ENCODE measurements around the gene NEDD4.
"Not testable (repeated sequence)": the region's sequence is repeated elsewhere in the genome, so short reads cannot be mapped to it uniquely, and the experiment has no call there.

The NEDD4 gene

GRCh38 chr15:55821740-55822139 is 171.7 kb downstream of the NEDD4 start:
- not testable (repeated sequence) for DNase-seq

- DNase-seq = no peak
Observed at GRCh38 chr15:55820043-55820442, 173.4 kb downstream of the NEDD4 start.

- no peak for DNase-seq
Observed at GRCh38 chr15:55819397-55820034, 173.9 kb downstream of the NEDD4 start.

GRCh38 chr15:55816017-55816416 is 177.4 kb downstream of the NEDD4 start:
- DNase-seq = no peak

GRCh38 chr15:55802600-55803376 is 190.6 kb downstream of the NEDD4 start:
- DNase-seq = no peak

GRCh38 chr15:55800216-55800615 is 193.2 kb downstream of the NEDD4 start:
- DNase-seq = no peak

- no peak for DNase-seq
Observed at GRCh38 chr15:55799291-55800212, 193.9 kb downstream of the NEDD4 start.

- DNase-seq = no peak
Observed at GRCh38 chr15:55796321-55796965, 197.0 kb downstream of the NEDD4 start.

GRCh38 chr15:55795031-55795430 is 198.4 kb downstream of the NEDD4 start:
- DNase-seq = no peak

GRCh38 chr15:55791551-55792400 is 201.6 kb downstream of the NEDD4 start:
- DNase-seq = no peak

GRCh38 chr15:55789066-55789660 is 204.2 kb downstream of the NEDD4 start:
- DNase-seq = peak; percentile 60

- DNase-seq = no peak
Observed at GRCh38 chr15:55786341-55786740, 207.1 kb downstream of the NEDD4 start.

GRCh38 chr15:55785593-55785992 is 207.8 kb downstream of the NEDD4 start:
- not testable (repeated sequence) for DNase-seq

GRCh38 chr15:55784286-55784685 is 209.1 kb downstream of the NEDD4 start:
- no peak for DNase-seq

GRCh38 chr15:55782901-55783300 is 210.5 kb downstream of the NEDD4 start:
- DNase-seq = no peak

- DNase-seq = no peak
Observed at GRCh38 chr15:55780292-55780691, 213.1 kb downstream of the NEDD4 start.

- no peak for DNase-seq
Observed at GRCh38 chr15:55778932-55779331, 214.5 kb downstream of the NEDD4 start.

Measured in activated naive CD4-positive, alpha-beta T cell treated with Interleukin-2 at 50 U/mL for 16 hours (primary cell).